Activated naive CD8-positive, alpha-beta T cell treated with anti-CD3 and anti-CD28 coated beads, Interleukin-2, amount 10 ng/mL, durations not matched to agents 7 days and 5 days (primary cell): ENCODE measurements around the gene ATF7IP2. TPM values are rescaled to one million over a fixed set of nuclear protein-coding genes. Genes with fewer than 3 reads are reported as not detected.
"Not testable (repeated sequence)": the region's sequence is repeated elsewhere in the genome, so short reads cannot be mapped to it uniquely, and the experiment has no call there.

Experiments
- ATAC-seq: fragments of 150-1000 bp; cut with Tn5 transposase; one replicate; pipeline ENCODE4 v1.10.0; 2021; ENCODE audit warnings: low read depth, moderate library complexity
- POLR2A ChIA-PET: fragments of 350-600 bp; sonication (Branson Sonifier 250); formaldehyde crosslinking; loops from one replicate; lab custom pipeline; 2021; ENCODE audit warnings: antibody characterized with exemption; lab: Charles Lee
- DNase-seq: peaks from one replicate; pipeline ENCODE4 v3.0.0; 2021
- H3K27ac Mint-ChIP-seq: one replicate; pipeline ENCODE4 v1.8.0; 2022; ENCODE audit warnings: mild to moderate bottlenecking, mixed read lengths
- H3K27me3 Mint-ChIP-seq: one replicate; pipeline ENCODE4 v1.8.0; 2022; ENCODE audit warnings: mild to moderate bottlenecking, moderate library complexity, mixed read lengths
- H3K36me3 Mint-ChIP-seq: one replicate; pipeline ENCODE4 v1.8.0; 2021; ENCODE audit warnings: mild to moderate bottlenecking, mixed read lengths
- H3K4me1 Mint-ChIP-seq: one replicate; pipeline ENCODE4 v1.8.0; 2021; ENCODE audit warnings: mixed read lengths
- H3K4me3 Mint-ChIP-seq: one replicate; pipeline ENCODE4 v1.8.0; 2022; ENCODE audit warnings: mild to moderate bottlenecking, moderate library complexity, mixed read lengths
- H3K9me3 Mint-ChIP-seq: one replicate; pipeline ENCODE4 v1.8.0; 2021; ENCODE audit warnings: mixed read lengths
- total RNA-seq, 2 experiments: library from RNA; stranded (reverse); gene quantifications; one replicate each; pipeline ENCODE4 v1.2.3, GENCODE V29; 2021

The ATF7IP2 gene
- total RNA-seq, 2 experiments from 2014 or later, result 32.9 to 34.0 TPM

DNA sequence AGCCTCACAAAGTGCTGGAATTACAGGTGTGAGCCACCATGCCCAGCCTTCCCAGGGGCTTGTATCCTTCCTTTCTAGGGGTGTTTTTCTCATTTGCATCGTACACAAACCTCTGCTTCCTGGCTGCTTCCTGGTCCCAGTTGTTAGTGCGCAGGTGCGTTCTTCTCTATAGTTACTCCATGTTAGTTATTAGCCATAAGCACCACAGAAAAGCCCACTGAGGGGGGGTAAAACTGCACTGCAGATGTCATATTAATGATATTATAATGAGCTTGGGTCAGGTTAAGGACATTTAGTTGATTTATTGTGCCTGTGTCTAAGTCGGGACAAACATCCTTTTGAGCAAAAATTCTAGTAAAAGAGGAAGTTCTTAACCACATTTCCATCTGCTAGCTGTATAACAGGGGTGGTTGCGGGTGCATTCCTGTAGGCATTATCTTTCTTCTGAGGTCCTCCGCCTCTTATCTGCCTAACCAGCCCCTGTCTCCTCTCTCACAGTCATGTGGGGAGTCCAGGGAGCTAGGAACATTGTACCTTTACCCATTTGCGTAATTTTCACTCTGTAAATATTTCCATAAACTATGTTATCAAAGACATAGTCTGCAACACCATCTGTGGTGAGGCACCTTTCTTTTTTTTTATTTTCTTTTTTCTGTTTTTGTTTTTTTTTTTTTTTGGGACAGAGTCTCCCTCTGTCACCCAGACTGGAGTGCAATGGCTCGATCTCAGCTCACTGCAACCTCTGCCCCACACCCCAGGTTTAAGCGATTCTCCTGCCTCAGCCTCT, 23.6 kb upstream of the ATF7IP2 start:
- Mint-ChIP-seq H3K4me3 (peak overlapping the region; percentile 21), H3K27me3 (no peaks in the 10 kb centered on the region), H3K9me3 (peaks cover 5% of the 10 kb centered on the region), H3K36me3 (peaks cover 5% of the 10 kb centered on the region), H3K4me1 (peaks cover 7% of the 10 kb centered on the region), H3K27ac (peak overlapping the region; percentile 66)
- ATAC-seq, result peak; percentile 60
- no peak for DNase-seq
- POLR2A ChIA-PET, result interaction anchor here (0.6 to 1.4 kb wide), 5 partner anchors 17 to 955 kb away, joined by 3 to 5 read pairs (median 4); partner anchors contain the start of gene ATF7IP2

DNA sequence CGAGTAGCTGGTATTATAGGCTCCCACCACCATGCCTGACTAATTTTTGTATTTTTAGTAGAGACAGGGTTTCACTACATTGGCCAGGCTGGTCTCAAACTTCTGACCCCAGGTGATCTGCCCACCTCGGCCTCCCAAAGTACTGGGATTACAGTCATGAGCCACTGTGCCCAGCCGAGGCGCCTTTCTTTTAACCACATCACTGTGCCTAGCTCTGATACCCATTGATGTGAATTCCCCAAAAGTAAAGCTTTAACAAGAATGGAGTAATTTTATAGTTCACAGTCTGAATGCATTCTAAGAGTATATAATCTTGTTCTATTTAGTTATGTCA, 23.0 kb upstream of the ATF7IP2 start:
- not testable (repeated sequence) for H3K4me1 Mint-ChIP-seq, H3K9me3 Mint-ChIP-seq, DNase-seq, H3K36me3 Mint-ChIP-seq, H3K27me3 Mint-ChIP-seq, ATAC-seq, H3K27ac Mint-ChIP-seq
- POLR2A ChIA-PET, result interaction anchor here (0.6 to 1.4 kb wide), 4 partner anchors 17 to 956 kb away, joined by 3 to 5 read pairs (median 4); partner anchors contain the start of gene ATF7IP2
- peak overlapping the region; percentile 20 for H3K4me3 Mint-ChIP-seq

DNA sequence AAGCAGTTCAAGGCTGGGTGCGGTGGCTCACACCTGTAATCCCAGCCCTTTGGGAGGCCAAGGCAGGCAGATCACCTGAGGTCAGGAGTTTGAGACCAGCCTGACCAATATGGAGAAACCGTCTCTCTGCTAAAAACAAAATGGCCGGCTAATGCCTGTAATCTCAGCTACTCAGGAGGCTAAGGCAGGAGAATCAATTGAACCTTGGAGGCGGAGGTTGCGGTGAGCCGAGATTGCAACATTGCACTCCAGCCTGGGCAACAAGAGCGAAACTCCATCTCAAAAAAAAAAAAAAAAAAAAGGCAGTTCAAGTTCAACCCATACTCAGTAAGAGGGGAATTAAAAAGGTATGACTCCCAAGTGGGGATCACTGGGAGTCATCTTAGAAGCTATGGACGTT, 19.2 kb upstream of the ATF7IP2 start:
- POLR2A ChIA-PET, ATAC-seq, H3K9me3 Mint-ChIP-seq, DNase-seq, H3K36me3 Mint-ChIP-seq, H3K4me1 Mint-ChIP-seq, H3K27me3 Mint-ChIP-seq, H3K27ac Mint-ChIP-seq, H3K4me3 Mint-ChIP-seq: not testable (repeated sequence)

DNA sequence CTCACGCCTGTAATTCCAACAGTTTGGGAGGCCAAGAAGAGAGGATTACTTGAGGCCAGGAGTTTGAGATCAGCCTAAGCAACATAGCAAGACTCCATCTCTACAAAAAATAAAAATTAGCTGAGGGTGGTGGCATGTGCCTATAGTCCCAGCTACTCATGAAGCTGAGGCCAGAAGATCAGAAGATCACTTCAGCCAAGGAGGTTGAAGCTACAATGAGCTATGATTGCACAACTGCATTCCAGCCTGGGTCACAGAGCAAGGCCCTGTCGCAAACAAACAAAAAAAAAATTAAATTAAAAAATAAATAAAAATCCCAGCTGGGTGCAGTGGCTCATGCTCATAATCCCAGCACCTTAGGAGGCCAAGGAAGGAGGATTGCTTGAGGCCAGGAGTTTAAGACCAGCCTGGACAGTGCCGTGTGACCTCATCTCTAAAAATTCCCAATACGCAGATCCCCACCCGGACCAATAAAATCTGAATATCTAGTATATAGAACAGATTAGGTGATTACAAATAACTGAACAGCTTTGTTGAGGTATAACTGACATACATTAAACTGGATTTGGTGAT, 18.2 kb upstream of the ATF7IP2 start:
- Mint-ChIP-seq H3K4me1 (no peaks in the 10 kb centered on the region), H3K27ac (no peak overlapping the region), H3K9me3 (peaks cover 2% of the 10 kb centered on the region), H3K36me3 (no peaks in the 10 kb centered on the region), H3K27me3 (no peaks in the 10 kb centered on the region), H3K4me3 (no peak overlapping the region)
- DNase-seq (no peak), ATAC-seq (no peak)
- POLR2A ChIA-PET, result no interaction called here

DNA sequence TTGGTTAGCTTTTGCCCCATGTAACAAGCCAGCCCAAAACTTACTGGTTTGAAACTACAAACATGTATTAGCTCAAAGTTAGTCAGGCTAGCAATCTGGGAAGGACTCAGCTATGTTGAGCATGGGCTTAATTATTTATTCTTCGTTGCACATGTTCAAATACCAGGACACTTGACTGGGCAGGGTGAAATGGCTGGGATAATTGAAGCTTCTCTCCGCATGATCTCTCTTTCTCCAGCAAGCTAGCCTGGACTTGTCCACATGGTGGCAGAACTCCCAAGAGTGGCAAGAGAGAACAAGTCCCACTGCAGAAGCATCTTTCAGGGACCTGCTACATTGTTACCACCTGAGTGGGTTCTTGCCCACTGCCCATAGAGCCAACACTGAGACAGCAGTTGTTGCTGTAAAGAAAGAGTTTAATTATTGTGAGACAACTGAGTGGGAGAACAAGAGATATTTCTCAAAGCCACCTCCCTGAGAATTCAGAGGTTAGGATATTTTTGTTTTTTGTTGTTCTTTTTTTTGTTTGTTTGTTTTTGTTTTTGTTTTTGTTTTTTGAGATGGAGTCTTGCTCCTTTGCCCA, 16.8 kb upstream of the ATF7IP2 start:
- Mint-ChIP-seq H3K4me1 (no peaks in the 10 kb centered on the region), H3K9me3 (peaks cover 4% of the 10 kb centered on the region), H3K27ac (no peak overlapping the region), H3K27me3 (no peaks in the 10 kb centered on the region), H3K4me3 (no peak overlapping the region), H3K36me3 (no peaks in the 10 kb centered on the region)
- DNase-seq (no peak), ATAC-seq (no peak)
- POLR2A ChIA-PET, result no interaction called here

DNA sequence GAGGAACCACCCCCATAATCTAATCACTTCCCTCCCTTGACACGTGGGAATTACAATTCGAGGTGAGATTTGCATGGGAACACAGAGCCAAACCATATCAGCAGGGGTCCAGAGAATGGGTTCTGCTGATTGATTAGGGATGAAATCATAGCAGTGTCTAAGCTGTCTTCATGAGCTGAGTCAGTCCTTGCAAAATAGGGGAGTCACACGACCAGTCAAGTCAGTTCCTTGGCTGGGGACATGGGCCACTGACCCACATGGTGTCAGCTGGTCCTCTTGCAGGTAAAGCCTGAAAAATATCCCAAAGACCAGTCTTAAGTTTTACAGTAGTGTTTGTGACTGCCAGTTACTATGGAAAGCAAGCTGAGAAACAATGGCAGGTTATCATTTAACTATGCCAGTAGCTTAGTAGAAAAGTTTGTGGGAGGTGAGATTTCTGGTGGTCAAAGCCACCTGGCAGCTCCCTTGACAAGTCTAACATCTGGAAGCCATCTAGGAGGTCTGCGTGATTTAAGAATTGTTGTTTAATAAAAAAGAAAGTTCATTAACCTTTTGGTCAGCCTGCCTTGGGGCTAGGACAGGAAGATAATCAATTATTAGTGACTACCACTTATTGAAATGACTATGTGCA, 15.7 kb upstream of the ATF7IP2 start:
- DNase-seq (no peak), ATAC-seq (no peak)
- Mint-ChIP-seq H3K27ac (no peak overlapping the region), H3K4me3 (no peak overlapping the region), H3K9me3 (peaks cover 4% of the 10 kb centered on the region), H3K36me3 (no peaks in the 10 kb centered on the region), H3K4me1 (no peaks in the 10 kb centered on the region), H3K27me3 (no peaks in the 10 kb centered on the region)
- POLR2A ChIA-PET, result no interaction called here

DNA sequence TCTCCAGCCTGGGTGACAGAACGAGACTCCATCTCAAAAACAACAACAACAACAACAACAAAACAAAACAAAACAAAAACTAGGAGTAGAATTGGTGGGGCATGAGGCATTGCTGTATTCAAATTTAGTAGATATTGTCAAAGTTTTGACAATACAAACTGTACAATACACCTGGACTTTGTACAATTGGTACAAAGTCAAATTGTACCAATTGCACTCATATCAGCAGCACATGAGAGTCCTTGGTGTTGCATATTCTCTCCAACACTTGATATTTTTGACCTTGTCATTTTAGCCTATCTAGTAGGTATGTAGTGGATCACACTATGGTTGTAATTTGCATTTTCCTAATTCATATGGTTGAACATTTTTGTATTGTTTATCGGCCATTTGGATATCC, 14.3 kb upstream of the ATF7IP2 start:
- no peak for ATAC-seq
- Mint-ChIP-seq H3K36me3 (no peaks in the 10 kb centered on the region), H3K4me1 (no peaks in the 10 kb centered on the region), H3K27ac (no peak overlapping the region), H3K27me3 (no peaks in the 10 kb centered on the region), H3K4me3 (no peak overlapping the region), H3K9me3 (peaks cover 7% of the 10 kb centered on the region)
- POLR2A ChIA-PET, result no interaction called here
- no peak for DNase-seq

DNA sequence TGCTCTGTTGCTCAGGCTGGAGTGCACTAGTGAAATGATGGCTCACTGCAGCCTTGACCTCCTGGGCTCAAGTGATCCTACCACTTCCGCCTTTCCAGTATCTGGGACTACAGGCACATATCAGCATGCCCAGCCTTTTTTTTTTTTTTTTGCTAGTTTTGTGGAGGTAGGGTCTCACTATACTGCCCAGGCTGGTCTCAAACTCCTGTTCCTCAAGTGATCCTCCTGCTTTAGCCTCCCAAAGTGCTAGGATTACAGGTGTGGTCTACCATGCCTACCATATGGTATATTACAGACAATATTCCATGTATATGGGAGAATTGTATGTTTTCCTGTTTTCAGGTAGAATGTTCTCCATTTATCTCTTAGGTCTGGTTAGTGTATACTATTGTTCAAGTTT, 12.3 kb upstream of the ATF7IP2 start:
- Mint-ChIP-seq H3K4me3 (no peak overlapping the region), H3K36me3 (no peaks in the 10 kb centered on the region), H3K4me1 (no peaks in the 10 kb centered on the region), H3K27ac (no peak overlapping the region), H3K27me3 (no peaks in the 10 kb centered on the region), H3K9me3 (peaks cover 7% of the 10 kb centered on the region)
- ATAC-seq (no peak), DNase-seq (no peak)
- POLR2A ChIA-PET, result no interaction called here

DNA sequence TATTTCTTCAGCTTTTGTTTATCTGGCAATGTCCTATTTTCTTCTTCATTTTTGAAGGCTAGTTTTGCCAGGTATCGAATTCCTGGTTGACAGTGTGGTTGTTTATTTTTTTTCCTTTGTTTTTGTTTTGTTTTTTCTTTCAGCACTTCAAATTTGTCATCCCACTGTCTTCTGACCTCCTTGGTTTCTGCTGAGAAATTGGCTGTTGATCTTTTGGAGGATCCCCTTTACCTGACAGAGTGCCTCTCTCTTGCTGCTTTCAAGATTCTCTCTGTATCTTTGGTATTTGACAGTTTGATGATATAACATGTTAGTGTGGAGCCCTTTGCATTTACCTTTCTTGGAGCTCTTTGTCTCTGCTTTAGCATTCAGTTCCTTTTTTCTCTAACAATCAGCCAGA, 9.6 kb upstream of the ATF7IP2 start:
- Mint-ChIP-seq H3K9me3 (peaks cover 5% of the 10 kb centered on the region), H3K27me3 (no peaks in the 10 kb centered on the region), H3K4me3 (no peak overlapping the region), H3K36me3 (no peaks in the 10 kb centered on the region), H3K27ac (no peak overlapping the region), H3K4me1 (peaks cover 3% of the 10 kb centered on the region)
- POLR2A ChIA-PET, result no interaction called here
- ATAC-seq (no peak), DNase-seq (no peak)

DNA sequence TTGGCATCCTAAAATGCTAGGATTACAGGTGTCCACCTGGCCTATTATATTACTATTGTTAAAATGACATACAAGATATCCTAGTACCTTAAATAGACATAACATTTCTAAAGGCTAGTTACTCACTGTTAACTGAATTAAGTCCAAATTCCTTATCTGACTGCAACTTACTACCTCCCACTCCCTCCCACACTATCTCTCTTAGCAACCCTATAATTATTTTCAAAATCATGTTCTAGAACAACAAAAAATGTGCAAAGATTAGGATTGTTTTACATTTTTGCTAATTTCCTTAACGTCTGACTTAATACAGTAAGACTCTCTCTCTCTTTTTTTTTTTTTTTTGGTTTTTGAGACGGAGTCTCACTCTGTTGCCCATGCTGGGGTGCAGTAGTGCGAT, 2.2 kb upstream of the ATF7IP2 start:
- ATAC-seq (no peak), DNase-seq (no peak)
- Mint-ChIP-seq H3K27me3 (no peaks in the 10 kb centered on the region), H3K27ac (no peak overlapping the region), H3K36me3 (peaks cover 17% of the 10 kb centered on the region), H3K4me3 (no peak overlapping the region), H3K4me1 (peaks cover 22% of the 10 kb centered on the region), H3K9me3 (peaks cover 3% of the 10 kb centered on the region)
- POLR2A ChIA-PET, result interaction anchor here (0.5 kb wide), 1 partner anchor 52 kb away, joined by 4 read pairs; no protein-coding TSS in a partner anchor

DNA sequence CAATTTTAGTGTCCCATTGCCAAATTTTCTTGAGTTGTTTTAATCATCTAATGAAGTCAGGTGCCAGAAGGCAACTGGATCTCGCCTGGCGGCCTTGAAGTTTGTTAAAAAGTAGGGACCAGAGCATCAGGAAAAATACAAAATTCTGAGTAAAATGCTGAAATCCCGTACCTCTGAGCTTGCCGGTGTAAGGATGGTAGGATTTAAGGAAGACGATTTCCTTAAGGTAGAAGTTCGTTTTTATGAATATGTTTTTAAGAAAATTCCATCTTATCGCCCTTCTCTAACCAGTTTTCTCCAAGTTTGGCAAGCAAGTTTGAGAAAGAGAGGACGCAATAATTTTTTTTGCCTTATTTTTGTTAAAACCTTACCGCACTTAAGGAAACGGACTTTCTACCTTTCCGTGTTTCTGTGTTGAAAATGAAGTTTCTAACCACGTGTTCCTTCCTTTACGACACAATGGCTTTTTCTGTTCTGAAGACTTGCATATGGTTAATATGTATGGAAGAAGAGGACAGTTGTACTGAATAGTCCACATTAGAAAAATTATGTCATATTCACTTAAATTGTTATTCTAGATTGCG, 748 bp downstream of the ATF7IP2 start:
- peaks cover 36% of the 10 kb centered on the region for H3K36me3 Mint-ChIP-seq
- POLR2A ChIA-PET, result interaction anchor here (0.8 to 1.6 kb wide), 4 partner anchors 11 to 111 kb away, joined by 3 to 5 read pairs (median 4); no protein-coding TSS in a partner anchor
- peak overlapping the region; percentile 97 for H3K4me3 Mint-ChIP-seq
- DNase-seq (no peak), ATAC-seq (no peak)
- peaks cover 33% of the 10 kb centered on the region for H3K4me1 Mint-ChIP-seq
- H3K9me3 Mint-ChIP-seq, result peaks cover 5% of the 10 kb centered on the region
- H3K27ac Mint-ChIP-seq, result peak overlapping the region; percentile 99
- H3K27me3 Mint-ChIP-seq, result no peaks in the 10 kb centered on the region

DNA sequence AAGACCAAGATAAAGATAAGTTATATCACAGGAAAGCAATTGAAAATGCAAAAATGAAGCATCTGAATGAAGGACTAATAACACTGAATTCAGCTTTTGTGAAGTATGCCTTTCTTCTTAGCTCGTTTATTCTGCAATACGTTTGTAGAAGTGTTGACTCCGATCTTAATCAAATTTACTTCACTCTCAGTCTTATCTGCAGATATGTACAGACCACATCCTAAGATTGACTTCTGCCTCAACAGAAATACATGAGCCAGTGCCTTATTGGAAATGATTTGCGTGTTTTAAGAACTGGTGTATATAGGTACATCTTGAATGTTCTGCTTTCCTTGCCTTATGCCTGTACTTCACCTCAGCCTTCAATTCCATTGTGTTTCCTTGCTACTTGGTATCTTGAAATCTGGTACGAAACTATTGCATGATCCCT, 1.3 kb downstream of the ATF7IP2 start:
- H3K4me3 Mint-ChIP-seq, result peak overlapping the region; percentile 97
- no peaks in the 10 kb centered on the region for H3K27me3 Mint-ChIP-seq
- no peak for ATAC-seq
- H3K4me1 Mint-ChIP-seq, result peaks cover 31% of the 10 kb centered on the region
- DNase-seq, result no peak
- H3K36me3 Mint-ChIP-seq, result peaks cover 37% of the 10 kb centered on the region
- peaks cover 5% of the 10 kb centered on the region for H3K9me3 Mint-ChIP-seq
- POLR2A ChIA-PET, result interaction anchor here (0.8 kb wide), 1 partner anchor 110 kb away, joined by 3 read pairs; no protein-coding TSS in a partner anchor
- peak overlapping the region; percentile 99 for H3K27ac Mint-ChIP-seq

DNA sequence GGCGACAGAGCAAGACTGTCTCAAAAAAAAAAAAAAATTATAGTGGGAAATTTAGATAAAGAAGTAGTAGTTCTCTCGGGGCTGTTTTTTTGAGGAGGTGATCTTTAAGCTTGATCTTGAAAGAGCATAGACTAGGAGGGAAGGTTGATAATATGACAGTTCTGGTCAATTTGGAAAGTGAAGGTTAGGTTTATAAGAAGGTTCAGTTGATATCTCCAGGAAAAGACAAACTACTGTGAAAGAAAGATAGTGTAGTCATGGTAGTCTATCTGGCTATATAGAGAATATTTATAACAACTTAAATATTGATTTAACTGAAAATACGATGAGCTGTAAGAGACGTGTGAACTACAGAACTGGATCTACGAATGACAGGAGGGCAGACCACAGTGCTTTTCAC, 3.1 kb downstream of the ATF7IP2 start:
- H3K9me3 Mint-ChIP-seq, result peaks cover 5% of the 10 kb centered on the region

More for the DNA sequence above, 3.1 kb downstream of the ATF7IP2 start:
- ATAC-seq (no peak), DNase-seq (no peak)
- Mint-ChIP-seq H3K27me3 (no peaks in the 10 kb centered on the region), H3K27ac (no peak overlapping the region), H3K4me1 (peaks cover 26% of the 10 kb centered on the region), H3K4me3 (peak overlapping the region; percentile 12), H3K36me3 (peaks cover 44% of the 10 kb centered on the region)
- POLR2A ChIA-PET, result interaction anchor here (0.5 kb wide), 1 partner anchor 27 kb away, joined by 3 read pairs; no protein-coding TSS in a partner anchor
